Measurements from ENCODE around the gene SLC35A2.

Gene SLC35A2

DNA sequence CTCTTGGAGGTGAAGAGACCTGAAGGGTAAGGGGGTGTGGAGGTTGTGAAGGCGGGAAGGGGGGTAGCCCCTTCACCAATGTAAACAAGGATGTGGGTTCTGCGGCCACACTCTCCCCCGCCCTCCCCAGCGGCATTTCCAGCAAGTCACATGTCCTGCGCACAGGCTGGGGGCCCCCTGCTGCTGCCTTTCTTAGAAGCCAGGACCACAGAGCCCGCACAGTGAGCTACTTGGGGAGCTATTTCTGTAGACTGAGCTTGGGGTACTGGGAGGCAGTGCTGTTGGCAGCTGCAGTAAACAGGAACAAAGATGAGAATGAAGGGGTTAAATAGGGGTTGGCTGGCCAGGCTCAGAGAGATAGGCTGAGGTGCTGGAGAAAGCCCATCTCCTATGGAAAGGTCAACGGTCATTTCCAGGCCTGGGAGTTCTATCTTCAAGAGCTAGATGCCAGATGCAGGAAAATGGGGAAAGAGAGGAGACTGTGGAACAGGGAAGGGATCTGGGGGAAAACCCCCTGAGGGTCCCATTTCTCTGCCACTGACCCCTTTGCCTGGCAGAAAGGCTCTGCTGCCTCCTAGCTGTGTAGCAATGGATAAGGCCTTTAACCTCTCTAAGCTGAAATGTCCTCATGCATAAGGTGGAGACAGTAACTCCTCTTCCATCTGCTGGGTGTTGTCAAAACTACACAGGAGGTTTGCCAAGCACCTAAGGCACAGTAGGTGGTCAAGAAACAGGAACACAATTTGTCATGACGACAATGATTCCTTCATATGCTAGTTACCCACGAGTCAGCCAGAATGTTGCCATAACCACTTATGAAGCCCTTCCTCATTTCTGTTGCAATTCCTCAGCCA, 25.8 kb upstream of the SLC35A2 start:
- DNase-seq, result peak; percentile 65 to 67
- TF ChIP-seq POLR2A (IDR thresholded peaks at IDR 0.05; ENCODE audit: low read length) (peak; percentile 34), GATA1 (IDR thresholded peaks at IDR 0.05; ENCODE audit: low read depth, low read length) (no peak)

- TF ChIP-seq GATA1 (IDR thresholded peaks at IDR 0.05; ENCODE audit: low read depth, low read length) (no peak), POLR2A (IDR thresholded peaks at IDR 0.05; ENCODE audit: low read length) (no peak)
- DNase-seq, result no peak
These were observed 25.1 kb upstream of the SLC35A2 start for GRCh38 chrX:48936429-48937053.

DNA sequence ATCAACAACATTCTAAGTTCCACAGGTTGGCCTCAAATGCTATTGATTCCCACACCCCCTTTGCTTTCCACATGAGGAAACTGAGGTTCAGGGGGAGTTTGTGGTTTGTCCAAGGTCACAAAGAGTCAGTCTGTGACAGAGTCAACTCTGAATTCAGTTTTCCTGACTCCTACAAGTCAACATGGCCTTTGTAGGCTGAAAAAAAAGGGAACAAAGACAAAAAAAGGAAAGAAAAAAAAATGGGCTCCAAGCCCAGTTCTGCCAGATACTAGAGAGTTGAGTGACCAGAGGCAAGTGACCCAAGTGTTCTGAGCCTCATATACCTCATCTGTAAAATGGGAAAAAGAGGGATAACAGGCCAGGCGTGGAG, 23.8 kb upstream of the SLC35A2 start:
- TF ChIP-seq GATA1 (IDR thresholded peaks at IDR 0.05; ENCODE audit: low read depth, low read length) (no peak), POLR2A (IDR thresholded peaks at IDR 0.05; ENCODE audit: low read length) (no peak)
- DNase-seq, result no peak

DNA sequence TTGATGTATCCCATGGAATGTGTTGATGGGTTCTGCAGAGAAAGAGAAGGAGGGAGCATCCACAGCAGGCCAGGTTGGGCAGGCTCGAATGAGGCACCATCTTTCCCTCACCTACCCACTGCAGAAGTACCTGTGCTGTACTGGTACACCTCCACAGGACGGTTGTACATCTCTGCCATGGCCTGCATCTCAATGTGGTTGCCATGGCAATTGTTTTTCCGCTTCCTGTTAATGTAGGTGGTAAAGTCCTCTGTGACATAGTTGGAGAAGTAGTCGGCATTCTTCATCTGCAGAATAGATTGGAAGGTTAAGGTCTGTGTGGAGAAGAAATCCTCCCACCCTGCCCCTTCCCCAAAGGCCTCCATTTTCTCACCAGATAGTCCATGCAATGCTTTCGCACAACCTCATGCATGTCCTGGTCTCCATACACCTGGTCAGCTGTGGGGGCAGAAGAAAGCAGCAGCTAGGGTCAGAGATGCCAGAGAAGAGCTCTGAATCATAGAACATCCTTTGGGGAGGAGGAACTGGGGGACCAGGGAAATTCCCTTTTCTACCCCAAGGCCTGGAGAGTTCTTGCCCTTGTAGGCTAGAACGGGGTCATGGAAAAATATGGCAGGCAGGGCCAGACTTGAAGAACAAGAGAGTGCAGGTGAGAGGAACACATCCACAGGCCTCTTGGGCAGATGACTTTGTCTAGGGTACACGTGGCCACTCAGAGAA, 23.3 kb upstream of the SLC35A2 start:
- DNase-seq, result no peak
- TF ChIP-seq POLR2A (IDR thresholded peaks at IDR 0.05; ENCODE audit: low read length) (no peak), GATA1 (IDR thresholded peaks at IDR 0.05; ENCODE audit: low read depth, low read length) (no peak)

GRCh38 chrX:48933757-48934156, 22.3 kb upstream of the SLC35A2 start:
- TF ChIP-seq POLR2A (IDR thresholded peaks at IDR 0.05; ENCODE audit: low read length) (no peak), GATA1 (IDR thresholded peaks at IDR 0.05; ENCODE audit: low read depth, low read length) (no peak)
- no peak for DNase-seq

- TF ChIP-seq POLR2A (IDR thresholded peaks at IDR 0.05; ENCODE audit: low read length), result no peak
- TF ChIP-seq GATA1 (IDR thresholded peaks at IDR 0.05; ENCODE audit: low read depth, low read length), result no peak
- DNase-seq, result no peak
These were observed 16.4 kb upstream of the SLC35A2 start for GRCh38 chrX:48927736-48928382.

- TF ChIP-seq POLR2A (IDR thresholded peaks at IDR 0.05; ENCODE audit: low read length) (no peak), GATA1 (IDR thresholded peaks at IDR 0.05; ENCODE audit: low read depth, low read length) (no peak)
- no peak for DNase-seq
These were observed 15.7 kb upstream of the SLC35A2 start for GRCh38 chrX:48927123-48927522.

- no peak for TF ChIP-seq POLR2A (IDR thresholded peaks at IDR 0.05; ENCODE audit: low read length)
- no peak for DNase-seq
These were observed 12.8 kb upstream of the SLC35A2 start for GRCh38 chrX:48924270-48924669.

DNA sequence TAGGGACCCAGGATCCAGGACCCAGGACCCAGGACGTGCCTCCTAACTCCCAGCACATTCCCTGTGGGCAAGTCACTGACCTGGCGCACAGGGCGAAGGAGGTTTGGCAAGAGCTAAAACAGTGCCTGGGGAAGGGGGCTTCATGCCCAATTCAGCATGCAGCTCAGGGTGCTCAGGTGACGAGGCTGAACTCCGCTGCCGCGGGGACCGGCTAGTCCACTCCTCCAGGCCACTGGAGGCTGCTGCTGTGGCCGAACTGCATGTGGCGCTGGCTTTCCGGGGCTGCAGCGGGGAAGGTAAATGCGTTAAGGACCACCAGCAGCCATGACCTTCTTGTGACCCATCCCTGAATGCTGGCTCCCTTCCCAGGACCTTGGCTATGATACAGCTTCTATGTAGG, 12.3 kb upstream of the SLC35A2 start:
- TF ChIP-seq POLR2A (IDR thresholded peaks at IDR 0.05; ENCODE audit: low read length) (no peak), GATA1 (IDR thresholded peaks at IDR 0.05; ENCODE audit: low read depth, low read length) (no peak)
- no peak for DNase-seq

- DNase-seq, result no peak
These were observed 9.3 kb upstream of the SLC35A2 start for GRCh38 chrX:48920718-48921104.

GRCh38 chrX:48919947-48920717, 8.7 kb upstream of the SLC35A2 start:
- no peak for TF ChIP-seq GATA1 (IDR thresholded peaks at IDR 0.05; ENCODE audit: low read depth, low read length)
- TF ChIP-seq POLR2A (IDR thresholded peaks at IDR 0.05; ENCODE audit: low read length), result peak; percentile 56
- peak; percentile 86 for DNase-seq

More at GRCh38 chrX:48920718-48921104, 9.3 kb upstream of the SLC35A2 start:
- no peak for TF ChIP-seq GATA1 (IDR thresholded peaks at IDR 0.05; ENCODE audit: low read depth, low read length)
- TF ChIP-seq POLR2A (IDR thresholded peaks at IDR 0.05; ENCODE audit: low read length), result no peak

DNA sequence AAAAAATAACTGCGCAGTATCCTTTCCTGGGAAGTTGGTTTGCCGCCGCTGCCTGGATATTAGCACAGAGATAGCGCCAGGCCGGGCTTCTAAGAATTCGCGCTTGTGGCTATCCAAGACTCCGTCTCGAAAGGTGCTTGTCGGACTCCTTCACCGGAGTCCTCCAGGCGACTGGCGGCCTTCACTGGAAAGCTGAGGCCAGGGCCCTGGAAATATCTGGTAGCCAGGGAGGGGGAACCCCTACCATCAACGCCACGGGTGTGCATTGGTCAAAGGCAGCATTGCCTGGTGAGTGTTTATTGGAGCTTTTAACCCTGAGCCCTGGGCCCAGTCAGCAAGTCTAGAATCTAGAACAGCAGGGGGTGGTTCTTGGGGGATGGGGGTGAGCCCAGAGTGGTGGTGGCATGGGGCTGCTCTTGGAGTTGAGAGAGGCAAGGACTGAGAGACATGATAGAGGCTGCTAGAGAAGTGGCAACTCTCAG, 8.0 kb upstream of the SLC35A2 start:
- DNase-seq, result peak in 1 of 2 experiments; percentile 68
- TF ChIP-seq GATA1 (IDR thresholded peaks at IDR 0.05; ENCODE audit: low read depth, low read length), result no peak
- no peak for TF ChIP-seq POLR2A (IDR thresholded peaks at IDR 0.05; ENCODE audit: low read length)

All from erythroblast (primary cell).